ENCODE results near the gene DENND11. TPM values are rescaled to one million over a fixed set of nuclear protein-coding genes. Genes with fewer than 3 reads are reported as not detected.
A peak's percentile ranks its signal among the peaks of the same experiment; 100 is the strongest.

DENND11 gene, protein sequence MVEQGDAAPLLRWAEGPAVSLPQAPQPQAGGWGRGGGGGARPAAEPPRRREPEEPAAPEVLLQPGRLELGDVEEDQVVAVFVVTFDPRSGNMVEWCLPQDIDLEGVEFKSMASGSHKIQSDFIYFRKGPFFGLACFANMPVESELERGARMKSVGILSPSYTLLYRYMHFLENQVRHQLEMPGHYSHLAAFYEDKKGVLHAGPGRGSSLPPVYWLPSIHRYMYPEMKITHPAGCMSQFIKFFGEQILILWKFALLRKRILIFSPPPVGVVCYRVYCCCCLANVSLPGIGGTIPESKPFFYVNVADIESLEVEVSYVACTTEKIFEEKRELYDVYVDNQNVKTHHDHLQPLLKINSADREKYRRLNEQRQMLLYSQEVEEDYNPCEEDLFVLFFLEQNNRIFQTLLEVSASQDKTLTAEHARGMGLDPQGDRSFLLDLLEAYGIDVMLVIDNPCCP
- 4.2 and 4.6 TPM in 2 replicates for polyA plus RNA-seq (2011; rRNA removed)
- polyA minus RNA-seq (2011; rRNA and poly(A)+ RNA removed): 4.1 and 4.5 TPM in 2 replicates

DNA sequence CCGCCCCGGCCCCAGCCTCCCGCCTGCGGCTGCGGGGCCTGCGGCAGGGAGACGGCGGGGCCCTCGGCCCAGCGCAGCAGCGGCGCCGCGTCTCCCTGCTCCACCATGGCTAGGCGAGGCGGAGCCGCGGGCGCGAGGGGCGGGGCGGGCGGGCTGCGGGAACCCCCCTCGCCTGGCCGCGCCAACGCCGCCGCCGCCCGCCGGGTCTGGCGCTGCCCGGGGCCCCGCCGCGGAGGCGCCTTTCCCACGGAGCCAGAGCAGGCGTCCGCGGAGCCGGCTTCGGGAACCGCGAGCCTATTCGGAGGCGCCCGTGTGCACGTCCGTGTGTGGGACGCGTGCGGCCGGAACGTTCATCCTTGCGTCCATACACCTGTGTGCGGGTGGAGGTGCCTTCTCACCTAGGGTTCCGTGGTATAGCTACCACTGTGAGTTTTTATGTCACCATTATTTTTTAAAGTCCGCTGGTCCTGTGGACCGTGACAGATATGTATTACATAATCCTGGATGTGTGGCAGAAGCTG, at the start of gene DENND11:
Gene DENND11, minus strand, starts transcription at position 120 of the 521 bp plus-strand sequence. Its CDS starts 13 bp downstream, at position 107.
- CTCF ChIA-PET: interaction anchor here (0.6 to 1.6 kb wide), 2 partner anchors 36 to 621 kb away, joined by 3 to 7 read pairs; partner anchors contain the start of gene SSBP1
- POLR2A ChIA-PET: no interaction called here

DNA sequence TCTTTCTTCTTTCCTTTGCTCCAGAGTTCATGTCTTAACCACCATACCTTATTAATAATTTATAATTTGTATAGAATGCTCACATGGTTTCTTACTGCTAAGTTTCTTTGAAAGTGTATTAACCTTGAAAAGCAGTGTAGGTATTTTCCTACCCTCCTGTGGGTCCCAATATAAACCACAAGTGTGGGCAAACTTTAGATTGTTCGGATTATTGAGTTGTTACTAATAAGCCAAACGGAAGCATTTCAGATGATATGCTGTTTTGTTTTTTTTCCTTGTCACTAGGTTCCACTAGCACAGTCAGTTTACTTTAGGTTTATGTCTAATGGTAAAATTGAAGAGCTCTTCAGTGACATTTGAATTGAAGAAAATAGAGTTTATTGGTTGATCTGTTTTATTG, 46.4 kb upstream of the DENND11 start:
- DNase-seq (ENCODE audit: low read depth): no peak
- TF ChIP-seq, protein P1, sequence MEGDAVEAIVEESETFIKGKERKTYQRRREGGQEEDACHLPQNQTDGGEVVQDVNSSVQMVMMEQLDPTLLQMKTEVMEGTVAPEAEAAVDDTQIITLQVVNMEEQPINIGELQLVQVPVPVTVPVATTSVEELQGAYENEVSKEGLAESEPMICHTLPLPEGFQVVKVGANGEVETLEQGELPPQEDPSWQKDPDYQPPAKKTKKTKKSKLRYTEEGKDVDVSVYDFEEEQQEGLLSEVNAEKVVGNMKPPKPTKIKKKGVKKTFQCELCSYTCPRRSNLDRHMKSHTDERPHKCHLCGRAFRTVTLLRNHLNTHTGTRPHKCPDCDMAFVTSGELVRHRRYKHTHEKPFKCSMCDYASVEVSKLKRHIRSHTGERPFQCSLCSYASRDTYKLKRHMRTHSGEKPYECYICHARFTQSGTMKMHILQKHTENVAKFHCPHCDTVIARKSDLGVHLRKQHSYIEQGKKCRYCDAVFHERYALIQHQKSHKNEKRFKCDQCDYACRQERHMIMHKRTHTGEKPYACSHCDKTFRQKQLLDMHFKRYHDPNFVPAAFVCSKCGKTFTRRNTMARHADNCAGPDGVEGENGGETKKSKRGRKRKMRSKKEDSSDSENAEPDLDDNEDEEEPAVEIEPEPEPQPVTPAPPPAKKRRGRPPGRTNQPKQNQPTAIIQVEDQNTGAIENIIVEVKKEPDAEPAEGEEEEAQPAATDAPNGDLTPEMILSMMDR (IDR thresholded peaks at IDR 0.05; ENCODE audit: insufficient read depth, low read depth, low read length): no peak
- Histone ChIP-seq H3K27me3 (ENCODE audit: control insufficient read depth, insufficient read depth, low read length) (no peaks in the 10 kb centered on the region), H3K4me3 (ENCODE audit: low read depth, low read length) (no peak overlapping the region), H3K36me3 (ENCODE audit: control insufficient read depth, insufficient read depth, low read length) (peaks cover 21% of the 10 kb centered on the region)
- ChIA-PET CTCF (interaction anchor here (3.4 kb wide), 1 partner anchor 10 kb away, joined by 17 read pairs; the partner anchor contains the start of gene SSBP1), POLR2A (no interaction called here)

More for the DNA sequence above, at the start of gene DENND11:
- DNase-seq (ENCODE audit: low read depth): no peak
- Histone ChIP-seq H3K36me3 (ENCODE audit: control insufficient read depth, insufficient read depth, low read length) (no peaks in the 10 kb centered on the region), H3K4me3 (ENCODE audit: low read depth, low read length) (peak within 1 kb of the TSS; percentile 65), H3K27me3 (ENCODE audit: control insufficient read depth, insufficient read depth, low read length) (peaks cover 3% of the 10 kb centered on the region)
- TF ChIP-seq, protein P1 (IDR thresholded peaks at IDR 0.05; ENCODE audit: insufficient read depth, low read depth, low read length): no peak

DNA sequence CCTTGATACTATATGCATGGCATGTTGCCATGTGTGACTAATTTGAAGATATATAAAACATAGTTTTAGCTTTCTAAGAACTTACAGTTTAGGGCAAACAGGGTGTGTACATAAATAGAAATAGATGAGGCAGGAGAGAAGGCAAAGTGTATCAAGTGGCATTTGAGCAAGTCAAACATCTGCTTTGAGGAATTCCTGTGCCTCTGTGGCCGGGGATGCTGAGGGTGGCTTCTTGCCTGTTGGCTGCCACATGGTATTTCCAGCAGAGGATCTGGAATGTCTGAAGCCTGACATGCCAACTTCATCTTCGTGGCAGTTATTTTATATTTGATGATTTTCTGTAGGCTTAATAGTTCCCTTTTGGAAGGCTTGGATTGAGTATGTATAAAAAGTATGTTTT, 42.2 kb upstream of the DENND11 start:
- CTCF ChIA-PET: no interaction called here
- Histone ChIP-seq H3K36me3 (ENCODE audit: control insufficient read depth, insufficient read depth, low read length) (peaks cover 15% of the 10 kb centered on the region), H3K27me3 (ENCODE audit: control insufficient read depth, insufficient read depth, low read length) (no peaks in the 10 kb centered on the region), H3K4me3 (ENCODE audit: low read depth, low read length) (no peak overlapping the region)
- POLR2A ChIA-PET: no interaction called here
- TF ChIP-seq, protein P1 (IDR thresholded peaks at IDR 0.05; ENCODE audit: insufficient read depth, low read depth, low read length): no peak
- DNase-seq (ENCODE audit: low read depth): no peak

DNA sequence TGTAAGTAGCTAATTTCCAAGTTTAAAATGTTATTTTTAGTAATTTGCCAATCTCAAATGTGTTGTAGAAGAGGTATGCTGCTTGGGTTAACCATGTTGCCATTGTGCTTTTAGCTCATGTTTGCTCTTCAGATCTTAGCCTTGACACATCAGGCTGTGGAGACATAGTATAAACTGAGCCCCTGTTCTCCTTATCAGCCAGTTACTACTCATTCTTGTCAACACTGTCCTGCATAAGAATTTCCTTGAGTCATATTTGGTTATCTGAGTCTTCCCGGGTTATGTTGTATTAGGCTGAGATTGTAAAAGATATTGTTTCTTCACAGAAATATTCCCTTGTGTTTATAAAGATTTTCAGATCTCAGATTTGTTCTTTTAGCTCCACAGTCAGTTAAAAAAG, 40.3 kb upstream of the DENND11 start:
- Histone ChIP-seq H3K27me3 (ENCODE audit: control insufficient read depth, insufficient read depth, low read length) (no peaks in the 10 kb centered on the region), H3K4me3 (ENCODE audit: low read depth, low read length) (no peak overlapping the region), H3K36me3 (ENCODE audit: control insufficient read depth, insufficient read depth, low read length) (peaks cover 11% of the 10 kb centered on the region)
- TF ChIP-seq, protein P1 (IDR thresholded peaks at IDR 0.05; ENCODE audit: insufficient read depth, low read depth, low read length): no peak
- ChIA-PET POLR2A (no interaction called here), CTCF (interaction anchor here (1.6 kb wide), 1 partner anchor 15 kb away, joined by 4 read pairs; no protein-coding TSS in a partner anchor)
- no peak for DNase-seq (ENCODE audit: low read depth)

DNA sequence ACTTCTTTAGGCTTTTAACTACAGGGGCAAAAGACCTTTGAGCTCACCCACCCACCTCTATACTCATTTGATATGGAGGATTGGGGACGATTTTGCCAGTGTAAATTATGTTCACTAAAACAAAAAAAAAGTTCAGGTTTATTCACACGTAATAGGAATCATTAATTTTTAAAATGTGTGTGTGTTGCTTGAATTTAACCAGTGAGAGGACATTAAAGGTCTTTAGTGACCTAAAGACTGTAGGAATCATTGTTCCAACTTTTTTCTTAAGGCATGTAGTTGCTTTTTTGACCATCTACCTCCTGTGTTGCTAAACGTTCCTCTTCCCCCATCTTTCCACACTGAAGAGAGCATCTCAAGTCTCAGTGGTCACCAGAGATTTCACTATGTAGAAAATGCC, 37.3 kb upstream of the DENND11 start:
- ChIA-PET CTCF (interaction anchor here (1.1 to 2.3 kb wide), 4 partner anchors 9 to 22 kb away, joined by 3 to 17 read pairs (median 10); no protein-coding TSS in a partner anchor), POLR2A (no interaction called here)
- TF ChIP-seq, protein P1 (IDR thresholded peaks at IDR 0.05; ENCODE audit: insufficient read depth, low read depth, low read length): no peak
- Histone ChIP-seq H3K4me3 (ENCODE audit: low read depth, low read length) (peak overlapping the region; percentile 88), H3K27me3 (ENCODE audit: control insufficient read depth, insufficient read depth, low read length) (no peaks in the 10 kb centered on the region), H3K36me3 (ENCODE audit: control insufficient read depth, insufficient read depth, low read length) (peaks cover 8% of the 10 kb centered on the region)
- no peak for DNase-seq (ENCODE audit: low read depth)

Data from BJ (cell line).